Fibroblast of lung (primary cell): ENCODE data around the gene LGI1. TPM values are rescaled to one million over a fixed set of nuclear protein-coding genes. Genes with fewer than 3 reads are reported as not detected.
A peak's percentile ranks its signal among the peaks of the same experiment; 100 is the strongest.

Source experiments
- DNase-seq, 2 donors: peaks; one replicate each; pipeline versions ENCODE4 v3.0.0 to v3.0.0-alpha.2; 2010; ENCODE audit warnings: low read depth in 2 of 2
- H2AFZ ChIP-seq: 2 replicates; pipeline ENCODE4 v1.5.1; 2012; ENCODE audit warnings: low read length, control low read depth, inconsistent platforms
- H3K27ac ChIP-seq: 2 replicates; pipeline ENCODE4 v1.5.1; 2011; ENCODE audit warnings: low read length, control low read depth; ENCODE audit not compliant: insufficient read depth
- H3K27me3 ChIP-seq: 2 replicates; pipeline ENCODE4 v1.5.1; 2011; ENCODE audit warnings: mild to moderate bottlenecking, low read length; ENCODE audit not compliant: control insufficient read depth, insufficient read depth
- H3K36me3 ChIP-seq: 2 replicates; pipeline ENCODE4 v1.5.1; 2011; ENCODE audit warnings: low read length; ENCODE audit not compliant: control insufficient read depth, insufficient read depth
- H3K4me1 ChIP-seq: 2 replicates; pipeline ENCODE4 v1.5.1; 2011; ENCODE audit warnings: low read length; ENCODE audit not compliant: control insufficient read depth, insufficient read depth; ENCODE audit errors: extremely low read depth
- H3K4me2 ChIP-seq: 2 replicates; pipeline ENCODE4 v1.5.1; 2011; ENCODE audit warnings: low read length, control low read depth; ENCODE audit not compliant: insufficient read depth; ENCODE audit errors: extremely low read depth
- H3K4me3 ChIP-seq, 4 experiments: fragments of 200-600 bp in 1 of 4; sonication (generic) in 1 of 4; replicated peaks in 1 of 4; 2 replicates each; pipeline ENCODE4 v1.5.1; 2011 to 2016; ENCODE audit warnings: low read length in 4 of 4, low read depth in 3 of 4, mild to moderate bottlenecking in 3 of 4, control low read depth in 2 of 4, inconsistent platforms in 1 of 4, mixed read lengths in 1 of 4; ENCODE audit not compliant: insufficient read depth in 1 of 4; ENCODE audit errors: control extremely low read depth in 1 of 4
- H3K79me2 ChIP-seq: 2 replicates; pipeline ENCODE4 v1.5.1; 2012; ENCODE audit warnings: mild to moderate bottlenecking, low read length, inconsistent platforms; ENCODE audit not compliant: control insufficient read depth, insufficient read depth
- H3K9ac ChIP-seq: 2 replicates; pipeline ENCODE4 v1.5.1; 2011; ENCODE audit warnings: mild to moderate bottlenecking, low read length, control low read depth; ENCODE audit not compliant: insufficient read depth
- H3K9me3 ChIP-seq: 2 replicates; pipeline ENCODE4 v1.5.1; 2012; ENCODE audit warnings: low read depth, low read length; ENCODE audit not compliant: control insufficient read depth, insufficient read depth
- H4K20me1 ChIP-seq: 2 replicates; pipeline ENCODE4 v1.5.1; 2011; ENCODE audit warnings: low read length; ENCODE audit not compliant: control insufficient read depth, insufficient read depth; ENCODE audit errors: extremely low read depth
- EZH2 ChIP-seq: IDR thresholded peaks from 2 replicates; pipeline ENCODE4 v1.5.1; 2012; ENCODE audit warnings: low read length, control low read depth, mild to moderate bottlenecking; ENCODE audit errors: missing control alignments
- polyA plus RNA-seq, 2 donors: library from polyadenylated mRNA; depleted of rRNA in 1 of 2; stranded (reverse) in 1 of 2; unstranded in 1 of 2; fragments of >200 nt; gene quantifications; 2 replicates each; pipeline ENCODE4 v1.2.1, GENCODE V29; 2011 to 2012; ENCODE audit warnings: missing spikeins in 1 of 2
- total RNA-seq: library from RNA; depleted of rRNA; stranded (reverse); fragments of >200 nt; gene quantifications from 2 replicates; pipeline ENCODE4 v1.2.1, GENCODE V29; 2014
- TF ChIP-seq, protein P1 (sequence below), 2 donors: IDR thresholded peaks in 1 of 2; conservative IDR thresholded peaks in 1 of 2; 1 replicate in 1 of 2; 2 replicates in 1 of 2; pipeline ENCODE4 v1.5.1; 2011 to 2012; ENCODE audit warnings: low read length in 2 of 2, control low read depth in 1 of 2, inconsistent platforms in 1 of 2, low read depth in 1 of 2, mild to moderate bottlenecking in 1 of 2

Gene LGI1
- total and polyA plus RNA-seq, 2 donors (not counting 1 experiment from before 2014, with no cell fraction given): not detected

DNA sequence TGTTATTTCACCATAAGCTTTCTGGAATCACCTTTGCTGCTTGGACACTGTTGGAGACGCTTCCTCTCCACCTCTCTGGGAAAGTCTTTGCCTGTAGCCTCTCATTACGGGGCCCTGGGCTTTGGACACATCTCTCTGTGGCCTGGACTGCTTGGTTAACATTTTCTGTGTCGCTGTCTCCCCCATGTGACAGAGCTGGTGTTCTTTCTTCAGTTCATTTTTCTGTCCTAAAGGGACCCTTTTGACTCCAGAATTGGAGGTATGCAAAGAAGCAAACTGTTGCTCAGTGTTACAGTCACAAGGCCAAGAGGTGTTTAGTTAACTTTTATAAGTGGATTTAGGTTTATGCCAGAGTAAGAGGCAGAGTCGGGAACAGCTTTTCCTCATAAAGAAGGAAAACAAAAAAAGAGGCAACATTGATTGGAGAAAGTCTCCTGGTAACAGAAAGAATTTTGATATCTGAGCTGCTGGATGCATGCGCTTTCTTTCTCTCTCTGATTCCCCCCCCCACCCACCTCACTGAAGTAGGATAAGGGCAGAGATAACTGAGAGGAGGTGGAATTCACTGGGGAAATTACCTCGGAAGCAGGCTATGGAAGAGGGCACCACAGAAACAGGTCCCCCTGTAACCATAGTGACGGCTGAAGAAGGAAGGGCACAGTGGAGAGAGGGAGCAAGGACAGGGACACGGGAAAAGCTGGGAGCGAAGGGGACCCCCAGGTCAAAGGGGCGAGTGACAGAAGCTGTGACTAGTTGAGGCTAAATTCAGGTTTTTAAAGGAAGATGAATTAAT lies 57.8 kb downstream of the LGI1 start:
- no peak for DNase-seq
- H4K20me1 ChIP-seq: no peaks in the 10 kb centered on the region
- H2AFZ ChIP-seq: no peak overlapping the region
- H3K27ac ChIP-seq: no peak overlapping the region
- no peak overlapping the region for H3K9ac ChIP-seq
- no peaks in the 10 kb centered on the region for H3K4me1 ChIP-seq
- H3K27me3 ChIP-seq: peaks cover 4% of the 10 kb centered on the region
- H3K36me3 ChIP-seq: no peaks in the 10 kb centered on the region
- no peak for TF ChIP-seq EZH2
- TF ChIP-seq, protein P1, sequence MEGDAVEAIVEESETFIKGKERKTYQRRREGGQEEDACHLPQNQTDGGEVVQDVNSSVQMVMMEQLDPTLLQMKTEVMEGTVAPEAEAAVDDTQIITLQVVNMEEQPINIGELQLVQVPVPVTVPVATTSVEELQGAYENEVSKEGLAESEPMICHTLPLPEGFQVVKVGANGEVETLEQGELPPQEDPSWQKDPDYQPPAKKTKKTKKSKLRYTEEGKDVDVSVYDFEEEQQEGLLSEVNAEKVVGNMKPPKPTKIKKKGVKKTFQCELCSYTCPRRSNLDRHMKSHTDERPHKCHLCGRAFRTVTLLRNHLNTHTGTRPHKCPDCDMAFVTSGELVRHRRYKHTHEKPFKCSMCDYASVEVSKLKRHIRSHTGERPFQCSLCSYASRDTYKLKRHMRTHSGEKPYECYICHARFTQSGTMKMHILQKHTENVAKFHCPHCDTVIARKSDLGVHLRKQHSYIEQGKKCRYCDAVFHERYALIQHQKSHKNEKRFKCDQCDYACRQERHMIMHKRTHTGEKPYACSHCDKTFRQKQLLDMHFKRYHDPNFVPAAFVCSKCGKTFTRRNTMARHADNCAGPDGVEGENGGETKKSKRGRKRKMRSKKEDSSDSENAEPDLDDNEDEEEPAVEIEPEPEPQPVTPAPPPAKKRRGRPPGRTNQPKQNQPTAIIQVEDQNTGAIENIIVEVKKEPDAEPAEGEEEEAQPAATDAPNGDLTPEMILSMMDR (conservative IDR thresholded peaks at IDR 0.05 in 1 of 2, IDR thresholded peaks at IDR 0.05 in 1 of 2; ENCODE audit: low read depth in 1 of 2, low read length in 2 of 2): no peak
- no peaks in the 10 kb centered on the region for H3K9me3 ChIP-seq
- no peaks in the 10 kb centered on the region for H3K79me2 ChIP-seq
- H3K4me2 ChIP-seq: no peak overlapping the region
- no peak overlapping the region for H3K4me3 ChIP-seq

DNA sequence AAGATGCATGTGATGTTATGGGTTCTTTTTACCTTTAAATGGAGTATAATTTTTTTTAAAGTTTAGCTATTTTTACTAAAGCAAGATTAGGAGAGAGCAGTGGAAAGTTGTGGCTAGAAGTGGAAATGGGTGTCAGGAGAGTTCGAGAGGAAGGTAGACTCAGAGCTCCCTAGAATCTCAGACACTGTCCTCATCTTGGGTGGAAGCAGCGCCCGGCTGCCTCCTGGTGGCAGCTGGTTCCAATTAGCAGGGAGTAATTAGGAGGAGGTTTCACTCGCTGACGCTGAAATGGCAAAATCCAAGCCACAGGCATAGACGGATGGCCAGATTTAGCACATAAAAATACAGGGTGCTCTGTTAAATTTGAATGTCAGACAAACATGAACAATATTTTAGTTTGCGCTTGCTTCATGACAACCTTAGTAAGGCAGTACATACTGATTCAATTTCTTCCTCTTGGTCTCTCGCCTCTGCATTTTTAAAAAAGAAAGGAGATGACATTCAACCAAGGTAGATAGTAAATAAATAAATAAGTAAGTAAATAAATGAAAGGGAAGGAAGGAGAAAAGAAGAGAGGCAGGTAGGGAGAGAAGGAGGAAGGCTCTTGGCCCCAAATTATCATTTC lies 58.5 kb downstream of the LGI1 start:
- H4K20me1 ChIP-seq: no peaks in the 10 kb centered on the region
- H3K36me3 ChIP-seq: no peaks in the 10 kb centered on the region
- peaks cover 4% of the 10 kb centered on the region for H3K27me3 ChIP-seq
- H3K79me2 ChIP-seq: no peaks in the 10 kb centered on the region
- TF ChIP-seq, protein P1 (conservative IDR thresholded peaks at IDR 0.05 in 1 of 2, IDR thresholded peaks at IDR 0.05 in 1 of 2; ENCODE audit: low read depth in 1 of 2, low read length in 2 of 2): peak; percentile 52 to 78
- no peak for TF ChIP-seq EZH2
- no peak overlapping the region for H3K9ac ChIP-seq
- H2AFZ ChIP-seq: no peak overlapping the region
- peak overlapping the region; percentile 60 for H3K4me2 ChIP-seq
- H3K27ac ChIP-seq: no peak overlapping the region
- H3K9me3 ChIP-seq: no peaks in the 10 kb centered on the region
- no peaks in the 10 kb centered on the region for H3K4me1 ChIP-seq
- H3K4me3 ChIP-seq: peak overlapping the region in 1 of 4 experiments; percentile 16
- DNase-seq: peak; percentile 59 to 61

DNA sequence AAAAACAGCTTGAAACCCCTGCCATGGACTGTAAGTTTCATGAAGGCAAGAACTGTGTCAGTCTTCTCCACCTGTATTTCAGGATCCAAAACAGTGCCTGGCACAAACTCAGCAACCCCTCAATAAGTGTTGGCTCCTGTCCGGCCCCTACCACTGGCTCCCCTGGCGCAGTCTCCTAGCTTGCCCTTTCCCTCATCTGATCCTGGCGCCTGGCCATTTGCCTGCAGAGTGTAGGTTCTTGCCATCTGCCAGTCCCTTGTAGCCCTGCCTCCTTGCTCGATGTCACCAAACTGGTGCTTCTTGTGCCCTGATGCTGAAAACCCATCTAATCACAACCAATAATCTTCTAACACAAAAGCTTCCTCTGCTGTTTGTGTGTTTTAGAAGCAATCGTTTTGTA lies 60.4 kb downstream of the LGI1 start:
- no peaks in the 10 kb centered on the region for H3K79me2 ChIP-seq
- no peak overlapping the region for H3K27ac ChIP-seq
- TF ChIP-seq EZH2: no peak
- TF ChIP-seq, protein P1 (conservative IDR thresholded peaks at IDR 0.05 in 1 of 2, IDR thresholded peaks at IDR 0.05 in 1 of 2; ENCODE audit: low read depth in 1 of 2, low read length in 2 of 2): no peak
- no peak overlapping the region for H2AFZ ChIP-seq
- peaks cover 4% of the 10 kb centered on the region for H3K27me3 ChIP-seq
- H3K36me3 ChIP-seq: no peaks in the 10 kb centered on the region
- H3K9me3 ChIP-seq: no peaks in the 10 kb centered on the region
- no peak overlapping the region for H3K4me3 ChIP-seq
- H4K20me1 ChIP-seq: no peaks in the 10 kb centered on the region
- H3K9ac ChIP-seq: no peak overlapping the region
- DNase-seq: no peak
- no peak overlapping the region for H3K4me2 ChIP-seq
- no peaks in the 10 kb centered on the region for H3K4me1 ChIP-seq
